Measurements from ENCODE around the gene ZNF175. TPM values are rescaled to one million over a fixed set of nuclear protein-coding genes. Genes with fewer than 3 reads are reported as not detected.
A peak's percentile ranks its signal among the peaks of the same experiment; 100 is the strongest.

The ZNF175 gene
- total RNA-seq, 1 donor from 2014 or later: 17.1 TPM

DNA sequence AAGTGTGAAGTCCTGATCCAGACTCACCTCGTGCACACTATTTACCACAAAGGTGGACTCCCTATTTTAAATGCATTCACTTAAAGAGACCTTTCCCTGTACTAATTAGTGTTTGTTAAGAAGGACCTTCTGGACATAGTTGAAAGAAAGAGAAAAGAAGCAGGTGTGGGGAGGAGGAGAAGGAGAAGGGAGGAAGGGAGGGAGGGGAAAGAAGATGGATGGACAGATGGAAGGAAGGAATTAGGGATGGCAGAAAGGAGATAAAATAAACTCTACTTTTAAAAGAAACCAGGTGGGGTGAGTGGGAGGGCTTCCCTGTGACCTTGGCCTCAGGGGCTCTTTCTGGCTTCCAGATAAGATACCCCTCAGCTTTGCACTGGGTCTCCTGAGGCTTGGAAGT, 21.4 kb downstream of the ZNF175 start:
- H3K4me1 ChIP-seq: peaks cover 16% of the 10 kb centered on the region
- no peak for DNase-seq
- H3K4me3 ChIP-seq: no peak overlapping the region
- peaks cover 7% of the 10 kb centered on the region for H3K9me3 ChIP-seq
- TF ChIP-seq, protein P1, sequence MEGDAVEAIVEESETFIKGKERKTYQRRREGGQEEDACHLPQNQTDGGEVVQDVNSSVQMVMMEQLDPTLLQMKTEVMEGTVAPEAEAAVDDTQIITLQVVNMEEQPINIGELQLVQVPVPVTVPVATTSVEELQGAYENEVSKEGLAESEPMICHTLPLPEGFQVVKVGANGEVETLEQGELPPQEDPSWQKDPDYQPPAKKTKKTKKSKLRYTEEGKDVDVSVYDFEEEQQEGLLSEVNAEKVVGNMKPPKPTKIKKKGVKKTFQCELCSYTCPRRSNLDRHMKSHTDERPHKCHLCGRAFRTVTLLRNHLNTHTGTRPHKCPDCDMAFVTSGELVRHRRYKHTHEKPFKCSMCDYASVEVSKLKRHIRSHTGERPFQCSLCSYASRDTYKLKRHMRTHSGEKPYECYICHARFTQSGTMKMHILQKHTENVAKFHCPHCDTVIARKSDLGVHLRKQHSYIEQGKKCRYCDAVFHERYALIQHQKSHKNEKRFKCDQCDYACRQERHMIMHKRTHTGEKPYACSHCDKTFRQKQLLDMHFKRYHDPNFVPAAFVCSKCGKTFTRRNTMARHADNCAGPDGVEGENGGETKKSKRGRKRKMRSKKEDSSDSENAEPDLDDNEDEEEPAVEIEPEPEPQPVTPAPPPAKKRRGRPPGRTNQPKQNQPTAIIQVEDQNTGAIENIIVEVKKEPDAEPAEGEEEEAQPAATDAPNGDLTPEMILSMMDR (IDR thresholded peaks at IDR 0.05): no peak
- intact Hi-C loops (cut with DNase I): no loop called here
- ATAC-seq: no peak
- H3K27ac ChIP-seq: no peak overlapping the region
- H3K27me3 ChIP-seq (ENCODE audit: low read depth): no peaks in the 10 kb centered on the region
- peaks cover 6% of the 10 kb centered on the region for H3K36me3 ChIP-seq

DNA sequence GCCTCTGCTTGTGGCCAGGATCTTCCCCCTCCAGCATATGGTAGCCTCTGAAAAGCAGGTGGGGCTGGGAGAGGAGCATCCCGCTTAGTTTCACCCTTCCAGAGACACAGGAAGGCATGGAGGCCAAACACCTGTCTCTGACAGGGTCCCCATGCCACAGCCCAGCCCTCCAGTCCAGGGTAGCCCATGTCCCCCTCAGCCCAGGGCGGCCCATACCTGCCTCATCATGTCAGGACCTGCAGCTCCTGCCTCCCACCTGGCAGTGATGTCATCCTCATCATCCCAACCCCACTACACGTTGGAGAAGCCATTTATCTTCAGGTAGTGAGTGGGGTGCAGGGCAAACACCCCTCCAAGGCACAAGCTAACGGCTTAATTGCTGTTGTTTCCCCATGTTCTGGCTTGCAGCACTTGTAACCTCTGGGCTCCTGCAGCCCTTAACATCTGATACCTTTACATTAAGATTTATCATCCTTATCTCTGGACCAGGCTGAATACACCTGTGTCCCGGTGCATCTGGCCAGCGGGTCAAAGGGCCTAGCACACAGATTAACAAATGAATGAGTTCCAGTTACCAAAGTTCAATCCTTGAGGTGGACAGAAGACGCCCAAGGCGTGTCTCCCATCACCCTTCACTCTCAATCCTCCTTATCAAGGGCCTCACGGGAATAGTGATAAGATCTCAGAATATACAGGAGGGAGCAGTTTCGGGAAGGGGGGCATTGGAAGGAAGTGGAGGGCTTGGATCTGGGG, 22.2 kb downstream of the ZNF175 start:
- DNase-seq (no peak), ATAC-seq (no peak)
- H3K27me3 ChIP-seq (ENCODE audit: low read depth): no peaks in the 10 kb centered on the region
- TF ChIP-seq, protein P1 (IDR thresholded peaks at IDR 0.05): no peak
- H3K4me3 ChIP-seq: peak overlapping the region; percentile 79
- peaks cover 16% of the 10 kb centered on the region for H3K4me1 ChIP-seq
- H3K36me3 ChIP-seq: no peaks in the 10 kb centered on the region
- H3K27ac ChIP-seq: no peak overlapping the region
- no peaks in the 10 kb centered on the region for H3K9me3 ChIP-seq
- intact Hi-C loops (cut with DNase I): no loop called here

DNA sequence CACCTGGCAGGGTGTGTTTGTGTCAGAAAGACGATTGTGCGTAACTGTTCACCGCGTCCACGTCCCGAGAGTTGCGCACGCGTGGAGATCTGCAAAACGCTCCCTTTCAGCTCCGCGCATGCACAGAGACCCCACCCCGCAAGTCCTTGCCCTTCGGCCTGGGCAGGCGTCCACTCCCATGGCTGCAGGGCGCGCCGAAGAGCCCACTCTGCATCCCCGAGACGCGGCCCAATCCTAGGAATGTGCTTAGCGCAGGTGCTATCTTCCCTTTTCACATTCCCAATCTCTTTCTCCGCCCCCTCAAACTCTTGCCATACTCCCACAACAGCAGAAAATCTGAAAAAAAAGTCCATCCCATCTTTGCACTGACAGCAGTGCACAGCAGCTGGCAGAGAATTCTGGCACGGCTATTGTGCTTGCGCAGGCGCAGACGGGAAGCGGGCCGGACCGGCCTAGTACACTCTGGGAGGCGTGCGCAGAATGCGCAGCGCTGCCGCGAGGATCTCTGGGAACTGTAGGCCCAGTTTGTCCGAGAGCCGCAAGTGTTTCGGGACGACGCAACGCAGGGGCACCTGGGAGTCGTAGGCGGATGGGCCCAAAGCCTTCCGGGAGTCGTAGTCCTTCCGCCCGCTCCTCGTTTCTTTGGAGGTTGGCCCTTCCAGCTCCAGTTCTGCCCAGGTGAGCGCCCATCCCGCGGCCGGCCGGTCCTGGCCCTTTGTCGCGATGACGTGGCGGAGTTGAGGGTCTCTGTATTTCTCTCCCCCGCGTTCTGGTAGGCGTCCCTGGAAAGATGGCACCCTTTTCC, 23.1 kb downstream of the ZNF175 start:
- Histone ChIP-seq H3K4me3 (peak overlapping the region; percentile 79), H3K9me3 (no peaks in the 10 kb centered on the region), H3K27ac (peak overlapping the region; percentile 42), H3K36me3 (no peaks in the 10 kb centered on the region), H3K4me1 (peaks cover 16% of the 10 kb centered on the region), H3K27me3 (ENCODE audit: low read depth) (no peaks in the 10 kb centered on the region)
- TF ChIP-seq, protein P1 (IDR thresholded peaks at IDR 0.05): no peak
- ATAC-seq (peak; percentile 99), DNase-seq (peak; percentile 100)
- intact Hi-C loops (cut with DNase I): no loop called here

DNA sequence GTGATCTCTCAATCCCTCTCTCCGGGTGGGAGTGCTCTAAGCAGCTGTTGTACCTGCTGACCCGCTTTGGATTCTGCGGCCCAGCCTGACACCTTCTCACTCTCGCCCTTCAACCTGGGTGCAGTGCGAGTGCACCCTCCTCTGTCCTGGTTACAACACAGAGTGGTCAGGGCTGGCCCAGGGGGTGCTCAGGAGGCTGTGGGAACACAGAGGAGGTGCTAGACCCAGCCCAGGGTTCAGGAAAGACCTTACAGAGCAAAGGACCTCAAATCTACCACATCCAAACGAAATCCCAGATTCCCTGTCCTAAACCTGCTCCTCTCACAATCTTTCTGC, 23.7 kb downstream of the ZNF175 start:
- intact Hi-C loops (cut with DNase I): no loop called here
- DNase-seq (no peak), ATAC-seq (peak; percentile 45 to 47)
- Histone ChIP-seq H3K4me1 (peaks cover 16% of the 10 kb centered on the region), H3K9me3 (no peaks in the 10 kb centered on the region), H3K4me3 (peak overlapping the region; percentile 79), H3K27ac (no peak overlapping the region), H3K36me3 (no peaks in the 10 kb centered on the region), H3K27me3 (ENCODE audit: low read depth) (no peaks in the 10 kb centered on the region)
- TF ChIP-seq, protein P1 (IDR thresholded peaks at IDR 0.05): no peak

DNA sequence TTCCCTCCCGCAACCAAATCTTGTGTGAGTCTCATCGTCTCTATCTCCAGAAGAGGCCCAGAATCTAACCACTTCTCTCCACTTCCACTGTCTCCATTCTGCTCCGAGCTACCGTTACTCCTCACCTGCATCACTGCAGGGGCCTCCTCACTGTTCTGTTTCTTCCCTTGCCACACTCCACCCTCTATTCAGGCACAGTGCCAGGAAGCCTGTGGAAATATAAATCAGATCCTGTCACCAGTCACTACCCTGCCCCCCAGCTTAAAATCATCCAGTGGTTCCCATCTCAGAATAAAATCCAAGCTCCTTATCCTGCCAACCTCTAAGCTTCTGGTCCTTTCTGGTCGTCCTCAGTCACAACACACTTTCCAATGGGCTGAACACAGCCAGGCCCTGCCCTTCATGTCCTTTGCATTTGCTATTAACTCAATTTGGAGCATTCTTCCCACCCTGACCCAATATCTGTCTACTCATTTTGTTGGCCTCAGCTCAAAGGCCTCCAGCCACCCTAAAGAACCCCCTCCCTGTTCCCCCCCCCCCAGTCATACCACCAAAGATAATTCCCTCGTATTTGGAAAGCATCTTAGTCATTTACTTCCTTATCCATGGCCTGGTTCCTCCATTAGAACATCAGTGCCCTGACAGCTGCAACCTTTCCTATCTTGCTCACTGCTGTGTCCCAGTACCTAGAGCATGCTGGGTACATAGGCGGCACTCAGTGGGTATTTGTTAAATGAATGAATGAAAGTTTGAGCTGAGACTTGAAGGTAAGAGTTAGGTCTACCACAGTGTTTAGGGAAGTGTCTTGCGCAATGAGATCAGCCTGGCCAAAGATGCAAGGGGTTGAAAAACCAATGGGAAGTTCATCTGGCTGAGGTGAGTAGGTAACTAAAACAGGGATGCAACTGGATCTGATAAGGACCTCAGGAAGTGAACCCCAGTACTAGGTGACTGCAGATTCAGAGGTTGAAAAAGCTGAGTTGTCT, 24.4 kb downstream of the ZNF175 start:
- intact Hi-C loops (cut with DNase I): no loop called here
- DNase-seq: no peak
- ATAC-seq: no peak
- H3K4me3 ChIP-seq: peak overlapping the region; percentile 79
- TF ChIP-seq, protein P1 (IDR thresholded peaks at IDR 0.05): no peak
- H3K27ac ChIP-seq: no peak overlapping the region
- no peaks in the 10 kb centered on the region for H3K36me3 ChIP-seq
- peaks cover under 1% of the 10 kb centered on the region for H3K27me3 ChIP-seq (ENCODE audit: low read depth)
- H3K9me3 ChIP-seq: no peaks in the 10 kb centered on the region
- peaks cover 16% of the 10 kb centered on the region for H3K4me1 ChIP-seq
